Measurements from ENCODE around the gene LY6G5B.

LY6G5B gene

DNA sequence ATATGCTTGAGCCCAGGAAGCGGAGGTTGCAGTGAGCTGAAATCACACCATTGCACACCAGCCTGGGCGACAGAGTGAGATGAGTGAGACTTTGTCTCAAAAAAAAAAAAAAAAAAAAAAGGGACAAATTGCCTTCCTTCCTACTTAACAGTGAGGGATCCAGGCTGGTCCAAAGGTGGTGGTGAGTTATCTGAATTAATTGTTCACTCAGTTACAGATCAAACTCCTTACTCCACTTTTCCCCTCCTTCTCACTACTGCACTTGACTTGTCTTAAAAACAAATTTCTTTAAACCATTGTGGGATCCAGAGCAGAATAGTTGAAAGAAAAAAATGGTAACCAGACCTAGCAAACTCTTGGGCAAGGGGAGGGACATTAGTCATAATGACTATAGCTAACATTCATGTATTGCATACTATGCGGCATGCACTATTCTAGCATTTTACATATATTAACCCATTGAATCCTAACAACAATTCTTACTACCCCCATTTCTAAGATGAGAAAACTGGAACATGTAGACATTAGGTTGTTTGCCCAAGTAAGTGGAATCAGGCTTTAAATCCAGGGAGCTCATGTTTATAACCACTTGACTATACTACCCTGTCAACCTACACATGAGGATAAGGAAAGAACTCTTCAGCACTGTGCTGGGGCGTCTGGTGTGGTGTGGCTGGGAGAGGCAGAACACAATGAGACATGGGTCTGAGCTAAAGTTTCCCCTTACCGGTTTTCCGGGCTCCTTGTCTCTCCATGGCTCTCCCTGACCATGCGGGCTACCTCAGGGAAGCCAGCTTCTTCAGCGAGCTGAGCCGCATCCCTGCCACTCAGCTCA lies 6.4 kb upstream of the LY6G5B start:
- no peak for DNase-seq

DNA sequence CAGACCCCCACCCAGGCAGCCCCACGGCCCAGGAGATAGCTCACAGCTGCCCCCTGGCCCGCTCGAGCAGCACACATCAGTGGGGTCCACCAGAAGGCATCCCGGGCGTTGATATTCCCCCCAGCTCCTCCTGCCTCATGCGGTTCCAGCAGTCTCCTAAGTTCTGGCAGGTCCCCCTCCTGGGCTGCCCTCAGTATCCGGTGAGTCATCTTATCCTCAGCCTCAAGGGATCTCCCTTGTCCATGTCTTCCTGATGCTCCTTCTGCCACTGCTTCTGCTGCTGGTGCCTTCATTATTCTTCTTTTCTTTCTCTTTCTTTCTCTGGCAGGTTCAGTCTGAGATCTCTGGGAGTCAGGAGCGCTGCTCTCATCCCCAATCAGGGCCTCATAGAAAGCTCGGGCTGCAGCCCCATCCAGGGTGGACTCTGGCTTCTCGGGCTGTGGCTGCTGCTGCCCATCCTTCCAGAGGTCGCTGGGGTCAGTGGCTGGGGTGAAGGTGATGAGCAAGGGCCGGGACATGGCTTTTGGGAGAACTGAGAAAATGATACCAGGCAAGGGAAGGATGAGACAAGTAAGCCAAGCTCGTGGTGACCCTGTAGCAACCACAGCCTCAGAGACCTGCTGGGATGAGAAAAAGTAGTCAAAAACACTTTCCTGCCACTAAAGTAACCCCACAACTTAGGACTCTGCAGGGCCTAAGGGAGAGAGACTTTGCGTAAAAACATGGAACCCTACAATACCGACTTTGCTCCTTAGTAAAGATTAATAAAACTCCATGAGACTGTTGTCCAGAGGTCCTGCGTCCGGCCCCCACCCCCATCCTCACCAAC lies 5.6 kb upstream of the LY6G5B start:
- no peak for DNase-seq

DNA sequence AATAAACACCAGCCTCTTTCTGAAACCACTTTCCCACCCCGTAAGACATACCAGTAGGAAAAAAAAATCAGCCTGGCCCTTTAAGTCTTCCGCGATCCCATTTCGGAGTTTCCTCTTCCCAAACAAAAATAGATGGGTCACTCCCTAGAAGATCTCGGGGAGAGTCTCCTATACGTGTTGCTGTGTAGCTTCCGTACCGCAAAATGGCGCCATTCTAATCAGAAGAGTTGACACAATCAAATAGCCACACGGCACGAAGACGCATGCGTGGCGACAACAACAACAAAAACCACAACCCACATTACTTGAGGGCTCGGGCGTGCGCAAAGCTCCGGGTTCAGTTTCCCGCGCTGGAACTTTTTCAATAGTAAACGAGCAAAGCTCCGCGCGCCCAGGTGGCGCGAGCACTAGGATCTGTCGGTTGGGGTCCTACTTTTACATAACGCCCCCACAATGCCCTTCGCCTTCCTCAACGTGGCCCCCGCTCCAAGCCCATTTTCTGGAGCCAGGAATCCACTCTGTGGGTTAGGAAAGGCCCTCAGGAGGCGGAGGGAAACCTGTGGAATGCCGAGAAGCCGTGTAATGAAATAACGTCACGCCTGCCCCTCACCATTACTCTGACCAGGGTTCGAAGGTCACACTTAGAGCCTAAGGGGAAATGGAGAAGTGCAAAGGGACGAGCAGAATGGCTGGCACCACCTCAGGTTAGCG lies 4.8 kb upstream of the LY6G5B start, which contains the start of gene GPANK1:
Gene GPANK1 (minus strand): TSS at position 208 of the 711 bp plus-strand sequence. CDS start 519 bp downstream, outside the sequence.
- peak; percentile 93 for DNase-seq

DNA sequence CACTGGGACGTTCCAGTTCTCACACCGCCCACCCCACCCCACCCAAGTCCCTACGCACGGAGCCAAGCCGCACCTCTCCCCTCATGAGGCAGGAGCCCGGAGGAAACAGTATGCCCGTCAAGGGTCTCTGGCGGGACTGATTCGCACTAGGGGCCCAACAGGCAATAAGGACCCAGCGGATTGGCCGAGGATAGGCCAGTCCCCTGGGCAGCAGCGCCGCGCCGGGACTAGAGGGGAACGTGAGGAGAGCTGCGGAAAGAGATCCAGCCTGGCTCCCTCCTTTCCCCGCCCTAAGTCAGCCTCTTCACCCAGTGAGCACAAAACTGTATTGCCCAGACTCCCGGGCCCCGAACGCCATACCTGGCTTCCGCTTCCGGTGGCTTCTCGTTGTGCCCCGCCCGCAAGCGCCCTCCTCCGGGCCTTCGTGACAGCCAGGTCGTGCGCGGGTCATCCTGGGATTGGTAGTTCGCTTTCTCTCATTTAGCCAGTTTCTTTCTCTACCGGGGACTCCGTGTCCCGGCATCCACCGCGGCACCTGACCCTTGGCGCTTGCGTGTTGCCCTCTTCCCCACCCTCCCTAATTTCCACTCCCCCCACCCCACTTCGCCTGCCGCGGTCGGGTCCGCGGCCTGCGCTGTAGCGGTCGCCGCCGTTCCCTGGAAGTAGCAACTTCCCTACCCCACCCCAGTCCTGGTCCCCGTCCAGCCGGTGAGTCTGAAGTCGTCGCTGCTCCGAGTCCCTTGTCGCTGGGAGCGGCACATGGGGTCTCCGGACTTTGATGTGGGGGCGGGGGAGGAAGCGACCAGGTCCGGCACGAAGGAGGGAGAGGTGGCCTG lies 4.1 kb upstream of the LY6G5B start, which contains the start of gene CSNK2B:
Gene CSNK2B (plus strand): TSS at position 580 of the 836 bp plus-strand sequence. CDS start 752 bp downstream, outside the sequence.
- peak; percentile 99 for DNase-seq

DNA sequence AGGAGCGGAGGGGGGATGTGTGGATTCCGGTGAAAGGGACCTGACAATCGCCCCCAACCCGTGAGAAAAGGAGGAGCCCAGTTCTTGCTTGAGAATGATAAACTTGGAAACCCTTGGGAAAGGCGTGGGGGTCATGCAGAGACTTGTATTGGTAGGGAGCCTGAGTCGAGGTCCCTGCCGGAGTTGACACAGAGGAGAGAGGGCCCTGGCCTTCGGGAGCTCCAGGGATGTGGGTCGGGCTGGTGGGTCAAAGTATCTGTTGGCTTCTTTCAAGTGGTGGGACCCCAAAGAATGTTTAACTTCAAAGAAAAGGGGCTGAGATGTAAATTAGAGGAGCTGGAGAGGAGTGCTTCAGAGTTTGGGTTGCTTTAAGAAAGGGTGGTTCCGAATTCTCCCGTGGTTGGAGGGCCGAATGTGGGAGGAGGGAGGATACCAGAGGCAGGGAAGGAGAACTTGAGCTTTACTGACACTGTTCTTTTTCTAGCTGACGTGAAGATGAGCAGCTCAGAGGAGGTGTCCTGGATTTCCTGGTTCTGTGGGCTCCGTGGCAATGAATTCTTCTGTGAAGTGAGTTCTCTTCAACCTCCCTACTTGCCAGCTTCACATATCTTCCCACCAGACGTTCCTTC lies 3.3 kb upstream of the LY6G5B start:
- DNase-seq: no peak

DNA sequence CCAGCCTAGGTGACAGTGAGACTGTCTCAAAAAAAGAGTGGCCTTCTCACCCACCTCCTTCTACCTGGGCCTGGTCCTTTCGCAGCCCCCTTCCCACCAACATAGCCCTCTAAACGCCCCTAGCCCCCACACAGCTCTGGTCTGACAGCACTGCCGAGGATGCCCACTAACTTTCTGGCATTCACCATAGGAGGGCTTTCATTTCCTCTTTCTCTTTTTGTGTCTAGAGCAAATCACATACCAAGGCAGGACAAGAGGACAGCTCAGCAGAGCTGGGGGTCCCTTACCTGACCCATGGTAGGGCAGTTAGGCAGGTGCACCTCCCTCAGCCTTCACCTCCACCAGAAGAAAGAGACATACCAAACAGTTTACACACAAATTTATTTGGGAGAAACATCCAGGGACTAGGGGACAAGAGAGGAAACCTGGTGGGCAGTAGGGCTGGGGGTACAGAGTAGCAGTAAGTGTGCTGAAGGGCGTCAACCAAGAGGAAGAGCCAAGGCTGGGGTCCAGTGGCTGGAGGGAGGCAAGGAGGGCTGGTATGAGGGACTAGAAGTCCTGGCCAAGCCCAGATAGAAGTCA lies 6.6 kb downstream of the LY6G5B start:
- no peak for DNase-seq

DNA sequence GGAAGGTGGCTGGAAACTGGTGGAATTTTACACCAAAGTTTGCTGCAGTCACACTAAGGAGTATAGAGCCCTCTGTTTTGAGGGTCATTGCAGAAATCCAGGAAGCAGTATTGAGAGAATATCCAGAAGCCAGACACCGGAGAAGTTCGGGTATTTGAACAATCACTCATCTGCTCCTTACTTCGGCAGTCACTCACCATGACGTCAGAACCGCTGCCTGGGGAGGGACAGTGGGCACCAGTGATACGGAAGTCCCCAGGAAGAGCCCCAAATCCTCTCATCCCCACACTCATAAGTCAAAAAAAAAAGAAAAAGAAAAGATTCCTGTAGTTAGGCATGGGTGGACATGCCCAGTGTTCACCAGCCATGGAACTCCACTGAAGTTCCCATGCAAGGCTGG lies 7.1 kb downstream of the LY6G5B start:
- no peak for DNase-seq

DNA sequence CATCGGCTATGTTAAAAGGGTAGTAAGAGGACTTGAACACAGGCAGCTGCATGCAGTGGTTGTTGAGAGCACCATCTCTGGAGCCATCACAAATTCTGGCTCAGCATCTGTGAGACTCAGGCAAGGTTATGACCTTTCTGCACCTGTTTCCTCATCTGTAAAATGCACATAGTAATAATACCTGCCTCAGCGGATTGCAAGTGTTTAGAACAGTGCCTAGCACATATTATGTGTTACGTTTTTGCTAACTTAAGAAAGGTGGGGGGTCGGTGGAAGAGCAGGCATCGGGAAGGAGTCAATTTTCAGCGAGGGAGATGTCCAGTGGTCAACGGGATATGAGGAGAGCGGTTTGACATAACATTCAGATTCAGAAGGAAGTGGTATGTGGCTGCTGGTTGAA lies 8.2 kb downstream of the LY6G5B start:
- DNase-seq: no peak

DNA sequence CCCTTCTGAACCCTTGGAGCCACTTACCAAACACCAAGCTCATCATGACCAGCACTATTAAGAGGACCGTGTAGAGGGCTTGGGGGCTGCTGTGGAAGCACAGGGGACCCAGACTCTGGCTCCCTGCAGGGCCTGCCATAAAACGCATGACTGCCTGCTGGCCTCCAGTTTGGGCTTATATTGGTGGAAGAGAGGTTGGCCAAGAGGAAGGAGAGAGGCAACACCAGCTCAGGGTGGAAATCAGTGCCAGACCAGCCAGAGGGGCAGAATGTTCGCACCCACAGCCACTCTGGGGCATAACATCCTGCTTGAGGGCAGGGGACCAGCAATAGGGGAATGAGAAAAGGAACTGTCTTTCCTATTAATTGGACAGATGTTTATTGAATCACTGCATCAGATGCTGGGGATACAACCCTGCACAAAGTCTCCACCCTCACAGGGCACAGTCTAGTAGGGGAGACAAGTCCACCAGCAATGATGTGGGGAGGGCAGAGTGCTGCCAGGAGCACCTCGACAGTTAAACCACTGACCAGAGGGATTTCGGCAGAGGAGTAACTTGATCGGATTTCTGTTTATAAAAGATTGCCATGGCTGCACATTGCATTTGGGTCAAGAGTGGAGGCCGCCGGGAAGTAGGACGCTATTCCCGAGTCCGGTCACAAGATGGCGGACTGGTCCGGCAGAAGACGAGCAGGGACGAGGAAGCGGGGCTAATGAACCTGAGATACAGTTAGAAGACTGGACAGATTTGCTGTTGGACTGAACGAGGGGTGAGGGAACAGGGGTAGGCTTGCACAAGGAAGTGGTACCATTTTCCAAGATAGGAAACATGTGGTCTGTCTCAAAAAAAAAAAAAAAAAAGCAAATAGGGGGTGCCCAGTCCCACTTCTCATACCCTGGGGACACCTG lies 10.7 kb downstream of the LY6G5B start, which contains the start of gene LY6G5C:
Gene LY6G5C (minus strand): TSS at position 842 of the 909 bp plus-strand sequence. CDS start 694 bp downstream, at position 148.
- DNase-seq: peak; percentile 68

DNA sequence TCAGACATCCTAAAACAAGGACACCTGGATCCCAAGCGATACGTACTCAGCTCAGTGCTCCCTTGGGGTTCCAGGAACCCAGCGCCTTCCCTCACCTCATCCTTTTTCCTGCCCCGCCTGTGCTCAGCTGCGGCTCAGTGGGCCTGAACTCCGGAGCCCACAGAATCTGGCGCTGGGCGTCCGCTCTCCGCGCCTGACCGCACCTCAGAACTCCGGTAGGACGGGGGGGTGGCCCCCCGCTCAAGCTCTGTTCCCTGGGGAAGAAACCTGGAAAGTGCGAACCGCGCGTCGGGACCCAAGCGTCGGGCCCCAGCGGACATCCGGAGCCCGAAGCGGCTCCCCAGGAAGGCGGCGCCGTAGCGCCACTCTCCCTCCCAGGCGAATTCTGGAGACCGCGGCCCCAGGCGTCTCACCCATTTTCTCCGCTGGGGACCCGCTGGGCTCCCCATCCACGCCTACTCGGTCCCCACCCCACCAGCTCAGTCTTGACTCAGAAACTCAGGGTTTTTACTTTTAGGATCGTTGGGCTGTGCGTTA lies 11.4 kb downstream of the LY6G5B start:
- peak; percentile 61 for DNase-seq

DNA sequence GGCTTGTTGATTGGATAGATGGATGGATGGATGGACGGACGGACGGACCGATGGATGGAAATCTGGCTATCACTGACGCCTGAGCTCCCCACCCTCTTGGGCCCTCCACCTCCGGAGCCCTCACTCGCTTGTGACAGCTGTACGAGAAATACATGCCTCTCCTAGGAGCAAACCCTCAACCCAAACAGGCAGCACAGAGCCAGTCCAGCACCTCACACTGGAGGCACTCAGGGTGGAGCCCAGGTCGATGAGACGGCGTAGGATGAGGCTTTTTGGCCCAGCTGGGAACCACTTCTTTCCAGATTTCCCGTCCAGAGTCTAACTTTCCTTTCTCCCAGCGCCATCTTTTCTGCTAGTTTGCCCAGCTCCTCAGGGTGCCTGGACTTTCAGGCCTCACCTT lies 13.8 kb downstream of the LY6G5B start:
- no peak for DNase-seq

DNA sequence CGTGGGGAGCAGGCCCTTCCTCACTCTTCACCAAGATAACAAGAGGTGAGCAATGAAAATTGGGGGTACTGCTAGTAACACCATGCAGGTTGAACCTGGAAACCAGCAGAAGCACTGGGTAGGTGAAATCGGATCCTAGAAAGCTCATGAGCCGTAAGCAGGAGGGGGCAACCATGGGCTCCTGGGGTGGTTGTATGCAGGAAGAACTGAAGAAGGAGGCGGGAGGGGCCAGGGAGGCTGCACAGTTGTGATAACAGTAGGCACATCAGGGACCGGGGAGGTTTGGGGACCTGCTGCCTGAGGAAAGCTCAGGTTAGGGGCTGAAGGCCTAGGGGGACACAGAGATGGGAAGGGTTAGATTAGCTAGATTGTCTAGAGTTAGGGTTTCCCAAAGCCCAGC lies 16.7 kb downstream of the LY6G5B start:
- DNase-seq: no peak

DNA sequence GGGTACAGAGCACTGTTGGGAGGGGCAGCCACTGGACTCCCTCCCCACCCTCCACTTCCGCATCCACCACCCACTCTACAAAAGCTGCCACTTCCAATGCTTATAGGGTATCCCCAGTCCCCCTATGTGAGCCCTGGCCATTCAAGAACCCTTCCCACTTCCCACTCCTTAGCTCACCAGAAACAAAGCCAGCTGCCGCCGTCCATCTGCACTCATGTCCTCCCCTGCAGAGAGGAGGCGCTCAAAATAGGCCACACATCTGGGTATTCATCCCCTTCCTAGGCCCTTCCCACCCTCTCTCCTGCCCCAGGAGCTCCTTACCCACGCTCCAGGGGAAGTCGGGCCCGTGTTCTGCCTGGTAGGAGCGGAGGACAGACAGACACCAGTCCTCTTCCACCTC lies 17.5 kb downstream of the LY6G5B start:
- no peak for DNase-seq

DNA sequence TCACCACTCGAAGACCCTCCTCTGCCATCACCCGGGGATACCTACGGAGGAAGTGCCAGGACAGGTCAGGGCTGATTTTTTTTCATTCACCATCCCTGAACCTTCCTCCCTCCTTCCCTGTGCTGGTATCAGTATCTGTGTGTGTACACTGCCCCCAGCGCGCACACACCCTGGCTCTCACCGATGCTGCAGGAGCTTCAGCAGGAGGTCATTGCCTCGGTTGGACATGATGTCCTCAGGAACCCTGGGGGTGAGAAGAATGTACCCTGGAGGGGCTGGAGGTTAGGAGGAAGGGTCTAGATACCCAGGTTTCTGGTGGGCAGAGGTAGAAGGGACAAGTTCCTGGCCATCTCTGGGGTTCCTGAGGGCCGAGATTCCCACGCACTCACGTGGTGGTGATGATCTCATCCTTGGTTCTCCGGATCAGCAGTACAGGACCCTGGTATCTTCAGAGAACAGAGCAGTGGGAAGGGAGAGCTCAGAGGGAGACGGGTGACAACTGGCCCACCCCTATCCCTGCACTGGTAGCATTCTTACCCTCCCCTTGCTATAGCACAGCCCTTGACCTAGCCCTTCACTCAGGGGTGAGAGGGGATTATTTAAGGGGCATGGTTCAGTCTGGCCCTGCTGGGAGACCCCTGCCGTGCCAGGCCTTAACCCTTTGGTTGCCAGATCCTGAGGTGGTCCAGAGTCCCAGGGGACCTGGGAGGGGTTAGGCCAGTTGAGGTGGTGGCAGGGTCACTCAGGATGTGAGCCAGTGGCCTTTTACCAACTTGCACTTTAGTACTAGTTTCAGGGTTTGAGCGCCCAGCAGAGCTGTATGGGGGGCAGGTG lies 18.3 kb downstream of the LY6G5B start:
- DNase-seq: no peak

DNA sequence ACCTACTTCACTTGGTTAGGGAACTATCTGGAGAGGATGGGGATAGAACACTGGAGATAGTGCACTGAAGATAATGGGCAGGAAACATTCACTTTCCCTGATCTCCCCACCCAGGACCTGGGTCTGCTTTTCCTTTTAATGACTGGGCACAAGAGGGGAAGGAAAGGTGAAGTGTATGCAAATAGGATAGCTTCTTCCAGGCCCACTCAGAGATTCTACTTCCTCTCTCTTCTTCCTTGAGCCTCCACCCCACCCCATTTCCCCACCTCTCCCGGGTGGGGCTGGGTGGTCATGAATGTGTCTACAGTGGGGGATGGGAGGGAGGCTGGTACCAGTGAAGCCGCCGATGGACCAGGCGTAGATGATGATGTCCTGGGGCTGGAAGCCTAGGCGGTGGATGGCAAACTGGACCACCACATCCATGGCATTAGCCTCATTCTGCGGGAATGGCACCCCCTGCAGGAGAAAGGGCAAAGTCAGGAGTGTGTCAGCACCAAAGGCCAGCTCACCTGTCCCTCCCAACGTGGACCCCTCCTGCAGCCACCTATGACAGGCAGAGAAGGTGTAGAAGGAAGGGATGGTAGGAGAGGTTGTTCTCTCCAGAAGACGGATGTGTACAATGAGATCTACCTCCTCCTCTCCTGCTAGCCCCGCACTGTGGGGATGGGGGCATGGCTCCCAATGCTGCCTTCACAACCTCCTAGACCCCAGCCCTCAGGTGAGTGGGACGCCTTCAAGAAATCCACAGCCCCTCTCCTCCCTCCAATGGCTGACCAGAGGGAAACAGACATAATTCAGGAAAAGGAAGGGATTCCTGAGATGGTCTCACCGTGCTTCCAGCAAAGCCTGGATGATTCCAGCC lies 19.7 kb downstream of the LY6G5B start:
- DNase-seq: no peak

DNA sequence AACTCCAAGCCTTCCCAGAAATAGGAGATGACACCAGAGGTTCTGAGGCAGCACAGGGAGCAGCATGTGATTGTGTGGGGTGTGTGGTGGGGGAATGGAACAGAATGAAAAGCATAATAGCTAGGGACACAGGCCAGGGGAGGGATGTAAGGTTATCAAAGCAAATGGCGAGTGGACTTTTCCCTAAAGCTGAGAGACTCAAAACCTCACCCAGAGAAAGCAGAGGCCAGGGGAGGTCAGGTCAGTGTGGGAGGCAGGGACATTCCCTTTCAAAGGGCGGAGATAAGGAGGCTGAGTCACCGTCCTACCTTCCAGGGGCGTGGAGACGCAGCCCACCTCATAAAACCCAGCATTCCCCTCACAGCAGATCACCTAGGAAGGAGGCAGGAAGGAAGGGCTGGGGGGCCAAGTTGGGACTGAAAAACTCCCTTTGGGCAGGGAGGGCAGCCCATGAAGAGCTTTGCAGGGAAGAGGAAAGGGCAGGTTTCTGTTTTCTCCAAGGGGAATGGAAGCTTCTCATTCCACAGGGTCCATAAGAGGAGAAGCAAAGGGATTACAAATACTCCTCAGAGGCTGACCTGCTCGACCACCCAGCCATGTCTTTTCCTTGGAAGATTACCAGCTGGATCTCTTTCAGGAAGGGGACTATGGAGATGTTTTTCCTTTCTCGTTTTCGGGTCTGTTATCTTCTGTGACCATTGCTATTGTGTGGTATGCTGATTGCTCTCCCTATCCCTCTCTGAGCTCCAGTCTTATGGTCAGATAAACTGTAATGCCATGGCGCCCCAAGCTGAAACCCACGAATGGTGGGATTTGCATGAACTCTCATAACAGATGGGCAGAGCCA lies 20.7 kb downstream of the LY6G5B start:
- DNase-seq: no peak

DNA sequence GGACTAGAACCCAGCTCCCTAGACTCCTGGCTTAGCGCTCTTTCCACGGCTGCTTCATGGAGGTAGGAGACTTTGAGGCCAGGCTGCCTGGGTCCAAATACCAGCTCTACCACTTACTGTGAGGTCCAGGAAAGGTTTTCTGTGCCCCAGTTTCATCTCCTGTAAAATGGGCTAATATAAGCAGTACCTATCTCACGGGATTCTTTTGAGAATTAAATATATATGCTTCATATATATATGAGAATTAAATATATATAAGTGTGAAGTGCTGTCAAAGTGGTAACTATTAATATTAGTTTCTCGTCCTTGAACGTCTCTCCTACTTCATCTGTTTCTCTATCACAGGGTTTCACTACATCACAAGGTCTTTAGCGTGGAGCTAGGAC lies 21.3 kb downstream of the LY6G5B start:
- no peak for DNase-seq

All from NCI-H345 (cell line).